Fibroblast of the aortic adventitia (primary cell): ENCODE data around the gene TOPORS. TPM values are rescaled to one million over a fixed set of nuclear protein-coding genes. Genes with fewer than 3 reads are reported as not detected.
"Not testable (repeated sequence)": the region's sequence is repeated elsewhere in the genome, so short reads cannot be mapped to it uniquely, and the experiment has no call there.

Experiments
- DNase-seq: peaks from one replicate; pipeline ENCODE4 v3.0.0-alpha.2; 2010; ENCODE audit warnings: low read depth
- H3K4me3 ChIP-seq: 2 replicates; pipeline ENCODE4 v1.5.1; 2011; ENCODE audit warnings: low read depth, mild to moderate bottlenecking, control low read depth, low read length, moderate library complexity
- total RNA-seq: library from RNA; depleted of rRNA; stranded (reverse); fragments of >200 nt; gene quantifications from 2 replicates; pipeline ENCODE4 v1.2.3, GENCODE V29; 2012; ENCODE audit warnings: low replicate concordance
- TF ChIP-seq, protein P1 (sequence below): IDR thresholded peaks from 2 replicates; pipeline ENCODE4 v1.5.1; 2011; ENCODE audit warnings: mild to moderate bottlenecking, low read length, control low read depth, inconsistent platforms; ENCODE audit not compliant: insufficient read depth

Gene TOPORS
- total RNA-seq, result 19.7 and 40.6 TPM in 2 replicates

DNA sequence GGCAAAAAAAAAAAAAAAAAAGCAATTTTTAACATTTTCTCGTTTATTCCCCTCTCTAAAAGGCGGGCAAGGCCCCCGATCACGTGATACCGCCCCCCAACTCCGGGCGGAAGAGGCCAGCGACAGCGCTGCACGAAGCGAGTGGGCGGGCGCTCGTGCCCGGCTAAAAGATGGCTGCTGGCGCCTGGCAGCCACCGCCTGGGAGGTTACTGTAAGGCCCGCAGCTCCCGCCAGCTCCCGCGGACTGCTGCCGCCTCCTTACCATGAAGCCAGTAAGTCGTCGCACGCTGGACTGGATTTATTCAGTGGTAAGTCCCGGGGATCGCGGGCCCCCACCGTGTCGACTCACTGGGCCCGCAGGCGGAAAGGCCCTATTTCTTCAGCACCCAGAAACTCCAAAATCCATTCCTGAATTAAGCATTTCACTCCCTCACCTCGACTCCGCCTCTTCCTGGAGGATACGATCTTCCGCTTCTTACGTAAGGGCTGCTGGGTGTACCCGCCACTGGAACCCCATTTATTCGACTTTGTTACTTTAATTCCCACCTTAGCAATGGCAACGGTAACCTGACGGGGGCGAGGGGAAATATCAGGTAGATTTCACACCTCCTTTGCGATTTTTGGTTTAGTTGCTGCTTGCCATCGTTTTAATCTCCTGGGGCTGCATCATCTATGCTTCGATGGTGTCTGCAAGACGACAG is at the start of gene TOPORS, which contains the start of gene SMIM27:
TSS of gene TOPORS (minus strand) at position 415 of the 701 bp plus-strand sequence. CDS start at position 265, 150 bp downstream.
TSS of gene SMIM27 (plus strand) at position 156 of the 701 bp plus-strand sequence. CDS start at position 264, 108 bp downstream.
- H3K4me3 ChIP-seq, result peak within 1 kb of the TSS; percentile 73
- DNase-seq, result peak; percentile 90
- TF ChIP-seq, protein P1, sequence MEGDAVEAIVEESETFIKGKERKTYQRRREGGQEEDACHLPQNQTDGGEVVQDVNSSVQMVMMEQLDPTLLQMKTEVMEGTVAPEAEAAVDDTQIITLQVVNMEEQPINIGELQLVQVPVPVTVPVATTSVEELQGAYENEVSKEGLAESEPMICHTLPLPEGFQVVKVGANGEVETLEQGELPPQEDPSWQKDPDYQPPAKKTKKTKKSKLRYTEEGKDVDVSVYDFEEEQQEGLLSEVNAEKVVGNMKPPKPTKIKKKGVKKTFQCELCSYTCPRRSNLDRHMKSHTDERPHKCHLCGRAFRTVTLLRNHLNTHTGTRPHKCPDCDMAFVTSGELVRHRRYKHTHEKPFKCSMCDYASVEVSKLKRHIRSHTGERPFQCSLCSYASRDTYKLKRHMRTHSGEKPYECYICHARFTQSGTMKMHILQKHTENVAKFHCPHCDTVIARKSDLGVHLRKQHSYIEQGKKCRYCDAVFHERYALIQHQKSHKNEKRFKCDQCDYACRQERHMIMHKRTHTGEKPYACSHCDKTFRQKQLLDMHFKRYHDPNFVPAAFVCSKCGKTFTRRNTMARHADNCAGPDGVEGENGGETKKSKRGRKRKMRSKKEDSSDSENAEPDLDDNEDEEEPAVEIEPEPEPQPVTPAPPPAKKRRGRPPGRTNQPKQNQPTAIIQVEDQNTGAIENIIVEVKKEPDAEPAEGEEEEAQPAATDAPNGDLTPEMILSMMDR, result no peak

DNA sequence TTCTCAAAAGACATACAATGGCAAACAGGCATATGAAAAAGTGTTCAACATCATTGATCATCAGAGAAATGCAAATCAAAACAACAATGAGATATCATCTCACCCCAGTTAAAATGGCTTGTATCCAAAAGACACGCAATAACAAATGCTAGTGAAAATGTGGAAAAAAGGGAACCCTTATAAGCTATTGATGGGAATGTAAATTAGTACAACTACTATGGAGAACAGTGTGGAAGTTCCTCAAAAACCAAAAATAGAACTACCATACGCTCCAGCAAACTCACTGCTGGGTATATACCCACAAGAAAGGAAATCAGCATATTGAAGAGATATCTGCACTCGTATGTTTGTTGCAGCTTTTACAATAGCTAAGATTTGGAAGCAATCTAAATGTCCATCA is 46.6 kb upstream of the TOPORS start:
- not testable (repeated sequence) for H3K4me3 ChIP-seq, DNase-seq

DNA sequence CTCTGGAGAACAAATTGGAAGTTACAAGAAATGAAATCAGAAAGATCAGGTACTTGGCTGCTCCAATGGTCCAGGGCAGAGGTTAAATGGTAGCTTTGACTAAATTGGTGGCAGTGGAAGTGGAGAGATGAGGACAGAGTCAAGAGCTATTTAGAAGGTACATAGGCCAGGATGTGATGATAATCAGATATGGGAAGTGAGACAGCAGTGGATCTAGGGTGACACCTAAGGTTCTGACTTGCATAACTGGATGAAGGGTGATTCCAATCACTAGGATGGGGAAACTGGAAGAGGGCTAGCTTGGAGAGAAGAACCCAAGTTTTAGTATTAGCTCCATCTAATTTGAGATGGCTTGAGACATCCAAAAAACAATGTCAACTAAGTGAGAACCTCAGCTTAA is 44.5 kb upstream of the TOPORS start:
- TF ChIP-seq, protein P1, result no peak
- DNase-seq, result no peak
- H3K4me3 ChIP-seq, result no peak overlapping the region

DNA sequence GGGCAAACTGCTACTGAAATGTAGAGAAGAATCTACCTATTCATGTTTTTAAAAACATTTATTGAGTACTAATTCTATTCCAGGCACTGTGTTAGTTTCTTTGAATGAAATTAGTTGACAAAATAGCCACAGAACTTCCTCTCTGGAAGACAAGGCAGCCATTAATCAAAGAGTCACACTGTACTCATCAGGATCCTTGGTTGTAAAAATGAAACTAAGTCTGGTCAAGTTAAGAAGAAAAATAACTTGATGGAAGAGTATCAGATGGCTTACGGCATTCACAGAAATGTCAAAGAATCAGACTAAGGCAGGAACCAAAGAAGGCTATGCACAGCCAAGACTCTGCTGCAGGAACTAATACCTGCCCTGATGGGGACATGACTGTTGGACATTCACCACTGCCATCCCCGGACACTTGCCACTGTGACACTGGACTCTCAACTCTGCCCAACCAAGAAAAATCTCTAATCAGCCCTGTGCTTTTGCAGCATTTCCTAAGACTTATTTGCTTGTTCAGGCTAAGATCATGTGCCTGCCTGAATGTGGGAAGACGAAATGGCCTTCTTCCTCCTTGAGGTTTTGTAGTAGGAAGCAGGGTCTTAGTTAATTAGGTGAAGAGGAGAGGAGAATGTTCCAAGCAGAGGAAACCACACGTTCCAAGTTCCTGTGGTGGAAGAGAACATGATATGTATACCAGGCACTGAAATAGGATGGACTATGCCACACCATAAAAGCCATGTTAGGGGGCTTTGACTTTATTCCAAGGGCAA is 43.9 kb upstream of the TOPORS start:
- DNase-seq, result no peak
- TF ChIP-seq, protein P1, result no peak
- H3K4me3 ChIP-seq, result no peak overlapping the region

DNA sequence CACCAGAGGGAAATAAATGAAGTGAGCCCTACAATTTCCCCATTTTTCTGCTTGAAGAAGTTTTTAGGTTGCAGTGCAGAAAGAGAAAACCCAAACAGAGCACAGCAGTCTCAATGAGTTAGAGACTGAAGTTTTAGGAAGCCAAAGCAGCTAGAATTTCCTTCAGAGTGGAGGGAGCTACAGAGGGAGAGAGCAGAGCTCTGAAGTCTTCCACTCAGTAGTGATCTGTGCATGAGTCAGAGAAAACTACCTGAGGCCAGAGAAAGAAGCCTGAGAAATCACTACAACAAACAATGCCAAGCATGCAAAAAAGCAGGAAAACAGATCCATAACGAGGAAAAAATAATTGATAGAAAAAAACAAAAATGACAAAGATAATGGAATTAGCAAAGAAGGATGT is 38.5 kb upstream of the TOPORS start:
- DNase-seq, result no peak
- no peak overlapping the region for H3K4me3 ChIP-seq
- TF ChIP-seq, protein P1, result no peak

DNA sequence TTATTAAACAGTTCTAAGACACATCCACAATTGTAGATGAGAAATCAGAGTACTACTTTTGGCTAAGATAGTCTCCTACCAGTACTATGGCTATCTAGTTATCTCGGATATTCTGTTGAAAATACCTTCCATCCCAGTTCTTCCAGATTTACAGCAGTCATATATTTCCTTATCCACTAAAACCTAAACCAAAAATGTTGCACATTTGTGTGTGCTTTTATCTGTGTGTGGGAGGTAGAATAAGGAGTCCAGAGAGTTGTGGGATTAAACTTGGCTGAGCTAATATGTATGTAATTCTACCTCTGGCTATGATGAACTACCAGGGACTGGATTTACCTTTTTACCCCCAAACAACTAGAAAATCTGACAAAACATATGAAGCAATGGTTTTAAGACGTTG is 38.1 kb upstream of the TOPORS start:
- no peak for DNase-seq
- H3K4me3 ChIP-seq, result no peak overlapping the region
- TF ChIP-seq, protein P1, result no peak

DNA sequence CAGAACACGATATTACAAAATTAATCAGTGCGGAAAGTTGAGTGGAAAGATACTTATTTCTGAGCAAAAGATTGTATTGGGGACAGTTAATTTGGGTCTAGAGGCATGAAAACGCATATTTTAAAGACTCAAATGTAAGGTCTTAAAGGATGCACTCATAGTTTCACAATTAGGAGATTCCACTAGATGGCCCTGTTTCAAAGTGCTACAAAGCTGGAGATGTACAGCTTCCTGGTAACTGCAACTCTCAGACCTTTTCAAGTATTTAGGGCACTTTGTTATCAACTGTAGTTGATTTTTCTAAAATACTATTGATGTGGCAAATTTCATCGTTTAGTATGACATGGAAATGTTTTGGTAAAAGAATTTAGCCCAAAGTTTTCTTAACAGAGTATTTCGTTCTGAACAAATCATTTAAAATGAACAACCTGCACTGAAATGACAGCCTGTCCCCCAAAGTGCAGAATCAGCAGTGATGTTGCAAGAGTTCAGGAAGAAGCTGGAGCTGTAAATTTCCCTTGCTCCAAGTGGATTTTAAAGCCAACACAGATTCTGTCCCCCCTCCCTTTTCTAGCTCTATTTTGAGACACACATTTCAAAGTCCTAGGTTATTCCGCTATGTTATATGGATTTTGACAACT is 36.8 kb upstream of the TOPORS start:
- DNase-seq, result peak; percentile 75
- TF ChIP-seq, protein P1, result peak; percentile 70
- no peak overlapping the region for H3K4me3 ChIP-seq
